ENCODE results near the gene LCK. TPM values are rescaled to one million over a fixed set of nuclear protein-coding genes. Genes with fewer than 3 reads are reported as not detected.

The LCK gene
- total and polyA plus RNA-seq, 2 donors (not counting 3 experiments of a cell fraction or from before 2014, with no cell fraction given), result 0.06 TPM; not detected in 1

- Histone ChIP-seq H3K79me2 (ENCODE audit: control insufficient read depth, insufficient read depth, low read length) (peaks cover 19% of the 10 kb centered on the region), H3K9ac (replicated peaks; ENCODE audit: extremely low read depth, insufficient read depth, low read length) (no peak overlapping the region), H3K4me3 (replicated peaks in 1 of 3; ENCODE audit: insufficient read depth in 1 of 3, low read depth in 1 of 3, low read length in 3 of 3) (no peak overlapping the region), H3K9me1 (replicated peaks; ENCODE audit: control insufficient read depth, extremely low read depth, insufficient read depth, low read length) (no peaks in the 10 kb centered on the region), H3K4me2 (ENCODE audit: insufficient read depth, low read length) (no peak overlapping the region), H3K36me3 (ENCODE audit: control insufficient read depth in 2 of 2, extremely low read depth in 1 of 2, insufficient read depth in 2 of 2, low read length in 2 of 2) (peaks cover 15 to 46% of the 10 kb centered on the region in 2 experiments), H4K20me1 (replicated peaks; ENCODE audit: control insufficient read depth, extremely low read depth, insufficient read depth, low read length) (no peaks in the 10 kb centered on the region), H3K4me1 (ENCODE audit: control insufficient read depth, extremely low read depth, insufficient read depth, low read length) (peaks cover 14% of the 10 kb centered on the region), H3K27ac (ENCODE audit: insufficient read depth, low read depth, low read length) (no peak overlapping the region), H3K27me3 (ENCODE audit: control insufficient read depth in 2 of 2, insufficient read depth in 2 of 2, low read length in 2 of 2) (no peaks in the 10 kb centered on the region), H3K9me3 (replicated peaks; ENCODE audit: control insufficient read depth, insufficient read depth, low read length) (no peaks in the 10 kb centered on the region), H2AFZ (ENCODE audit: low read depth, low read length) (no peak overlapping the region)
- TF ChIP-seq POLR2AphosphoS5 (IDR thresholded peaks at IDR 0.05; ENCODE audit: insufficient read depth, low read depth, low read length) (peak; percentile 19), GATA2 (IDR thresholded peaks at IDR 0.05; ENCODE audit: insufficient read depth, insufficient read length, low read depth, low read length) (no peak), JUN (IDR thresholded peaks at IDR 0.05; ENCODE audit: borderline replicate concordance, insufficient read depth, insufficient read length, low read depth) (no peak)
- intact Hi-C loops (cut with micrococcal nuclease) (no loop called here), dilution Hi-C loops (cut with MboI; ENCODE audit: extremely low pct_ligation_motif_present, low sequenced_read_pairs) (no loop called here)
- no peak for DNase-seq (ENCODE audit: low read depth, low spot score)
- ChIA-PET CTCF (interaction anchor here (0.6 to 2.1 kb wide), 5 partner anchors 14 to 117 kb away, joined by 3 to 12 read pairs (median 3); no protein-coding TSS in a partner anchor), POLR2A (interaction anchor here (0.8 to 1.3 kb wide), 5 partner anchors 9 to 109 kb away, joined by 3 to 4 read pairs (median 4); no protein-coding TSS in a partner anchor)
- no peak for FAIRE-seq
- no TSS peak for BruUV-seq (replicated peaks)
Measured at GRCh38 chr1:32332290-32333079, 81.4 kb downstream of the LCK start.

GRCh38 chr1:32333251-32333963, 82.3 kb downstream of the LCK start:
- no peak for DNase-seq (ENCODE audit: low read depth, low spot score)
- Histone ChIP-seq H2AFZ (ENCODE audit: low read depth, low read length) (no peak overlapping the region), H3K27ac (ENCODE audit: insufficient read depth, low read depth, low read length) (no peak overlapping the region), H3K9me3 (replicated peaks; ENCODE audit: control insufficient read depth, insufficient read depth, low read length) (no peaks in the 10 kb centered on the region), H3K4me3 (replicated peaks in 1 of 3; ENCODE audit: insufficient read depth in 1 of 3, low read depth in 1 of 3, low read length in 3 of 3) (peak overlapping the region in 1 of 3 experiments; percentile 80), H3K4me2 (ENCODE audit: insufficient read depth, low read length) (no peak overlapping the region), H3K27me3 (ENCODE audit: control insufficient read depth in 2 of 2, insufficient read depth in 2 of 2, low read length in 2 of 2) (no peaks in the 10 kb centered on the region), H3K36me3 (ENCODE audit: control insufficient read depth in 2 of 2, extremely low read depth in 1 of 2, insufficient read depth in 2 of 2, low read length in 2 of 2) (peaks cover 11 to 42% of the 10 kb centered on the region in 2 experiments), H4K20me1 (replicated peaks; ENCODE audit: control insufficient read depth, extremely low read depth, insufficient read depth, low read length) (no peaks in the 10 kb centered on the region), H3K4me1 (ENCODE audit: control insufficient read depth, extremely low read depth, insufficient read depth, low read length) (peaks cover 14% of the 10 kb centered on the region), H3K9ac (replicated peaks; ENCODE audit: extremely low read depth, insufficient read depth, low read length) (no peak overlapping the region), H3K79me2 (ENCODE audit: control insufficient read depth, insufficient read depth, low read length) (peaks cover 19% of the 10 kb centered on the region), H3K9me1 (replicated peaks; ENCODE audit: control insufficient read depth, extremely low read depth, insufficient read depth, low read length) (no peaks in the 10 kb centered on the region)
- TSS peak; percentile 43 for BruUV-seq (replicated peaks)
- ChIA-PET CTCF (interaction anchor here (0.7 to 1.3 kb wide), 3 partner anchors 13 to 118 kb away, joined by 3 to 6 read pairs (median 4); no protein-coding TSS in a partner anchor), POLR2A (interaction anchor here (0.6 to 1.2 kb wide), 3 partner anchors 9 to 65 kb away, joined by 4 to 5 read pairs (median 4); no protein-coding TSS in a partner anchor)
- dilution Hi-C loops (cut with MboI; ENCODE audit: extremely low pct_ligation_motif_present, low sequenced_read_pairs), result no loop called here
- intact Hi-C loops (cut with micrococcal nuclease), result no loop called here
- no peak for FAIRE-seq
- no peak for TF ChIP-seq MAX (IDR thresholded peaks at IDR 0.05; ENCODE audit: insufficient read depth, insufficient read length)
- no peak for TF ChIP-seq JUN (IDR thresholded peaks at IDR 0.05; ENCODE audit: borderline replicate concordance, insufficient read depth, insufficient read length, low read depth)
- TF ChIP-seq CTCF (IDR thresholded peaks at IDR 0.05; ENCODE audit: extremely low read depth in 1 of 2, insufficient read depth in 1 of 2, low read depth in 1 of 2, low read length in 2 of 2), result no peak
- no peak for TF ChIP-seq POLR2A (IDR thresholded peaks at IDR 0.05; ENCODE audit: low read depth, low read length)
- no peak for TF ChIP-seq GATA2 (IDR thresholded peaks at IDR 0.05; ENCODE audit: insufficient read depth, insufficient read length, low read depth, low read length)
- no peak for TF ChIP-seq MYC (IDR thresholded peaks at IDR 0.05; ENCODE audit: low read depth, low read length)
- no peak for TF ChIP-seq EZH2 (IDR thresholded peaks at IDR 0.05; ENCODE audit: borderline replicate concordance, low read depth, low read length, severe bottlenecking)
- TF ChIP-seq POLR2AphosphoS5 (IDR thresholded peaks at IDR 0.05; ENCODE audit: insufficient read depth, low read depth, low read length), result no peak
- TF ChIP-seq FOS (IDR thresholded peaks at IDR 0.05; ENCODE audit: borderline replicate concordance, insufficient read depth, low read length), result no peak
